ENCODE data around the gene LILRA6. TPM values are rescaled to one million over a fixed set of nuclear protein-coding genes. Genes with fewer than 3 reads are reported as not detected.

The LILRA6 gene
- total RNA-seq, 2 experiments from 2014 or later: 0.60 TPM; not detected in 1

- no peak overlapping the region for H3K4me3 ChIP-seq (ENCODE audit: low read length)
- TF ChIP-seq, protein P1, sequence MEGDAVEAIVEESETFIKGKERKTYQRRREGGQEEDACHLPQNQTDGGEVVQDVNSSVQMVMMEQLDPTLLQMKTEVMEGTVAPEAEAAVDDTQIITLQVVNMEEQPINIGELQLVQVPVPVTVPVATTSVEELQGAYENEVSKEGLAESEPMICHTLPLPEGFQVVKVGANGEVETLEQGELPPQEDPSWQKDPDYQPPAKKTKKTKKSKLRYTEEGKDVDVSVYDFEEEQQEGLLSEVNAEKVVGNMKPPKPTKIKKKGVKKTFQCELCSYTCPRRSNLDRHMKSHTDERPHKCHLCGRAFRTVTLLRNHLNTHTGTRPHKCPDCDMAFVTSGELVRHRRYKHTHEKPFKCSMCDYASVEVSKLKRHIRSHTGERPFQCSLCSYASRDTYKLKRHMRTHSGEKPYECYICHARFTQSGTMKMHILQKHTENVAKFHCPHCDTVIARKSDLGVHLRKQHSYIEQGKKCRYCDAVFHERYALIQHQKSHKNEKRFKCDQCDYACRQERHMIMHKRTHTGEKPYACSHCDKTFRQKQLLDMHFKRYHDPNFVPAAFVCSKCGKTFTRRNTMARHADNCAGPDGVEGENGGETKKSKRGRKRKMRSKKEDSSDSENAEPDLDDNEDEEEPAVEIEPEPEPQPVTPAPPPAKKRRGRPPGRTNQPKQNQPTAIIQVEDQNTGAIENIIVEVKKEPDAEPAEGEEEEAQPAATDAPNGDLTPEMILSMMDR (IDR thresholded peaks at IDR 0.05): no peak
- H3K27me3 ChIP-seq (ENCODE audit: control insufficient read depth in 1 of 2, insufficient read depth in 2 of 2, low read length in 2 of 2): no peaks in the 10 kb centered on the region
- no peaks in the 10 kb centered on the region for H3K9me3 Mint-ChIP-seq
- H3K4me1 ChIP-seq (ENCODE audit: insufficient read depth, low read length): no peaks in the 10 kb centered on the region
- no peaks in the 10 kb centered on the region for H3K36me3 ChIP-seq (ENCODE audit: insufficient read depth, low read length)
- no peaks in the 10 kb centered on the region for H3K27me3 Mint-ChIP-seq
- no peak for ATAC-seq (ENCODE audit: poor library complexity)
- H3K36me3 Mint-ChIP-seq (ENCODE audit: low read depth): no peaks in the 10 kb centered on the region
- no peak for DNase-seq
- intact Hi-C loops (cut with DNase I, micrococcal nuclease): no loop called here
- H3K27ac ChIP-seq (ENCODE audit: low read depth in 1 of 2, low read length in 2 of 2): no peak overlapping the region
- H3K4me3 Mint-ChIP-seq: no peak overlapping the region
- no peak overlapping the region for H3K27ac Mint-ChIP-seq
- CTCF ChIA-PET: no interaction called here
- peaks cover 5% of the 10 kb centered on the region for H3K4me1 Mint-ChIP-seq (ENCODE audit: low read depth)
- no peaks in the 10 kb centered on the region for H3K9me3 ChIP-seq (ENCODE audit: control insufficient read depth in 1 of 2, insufficient read depth in 1 of 2, low read length in 2 of 2)
- POLR2A ChIA-PET: no interaction called here
Measured at GRCh38 chr19:54253331-54254194, 11.0 kb upstream of the LILRA6 start.

DNA sequence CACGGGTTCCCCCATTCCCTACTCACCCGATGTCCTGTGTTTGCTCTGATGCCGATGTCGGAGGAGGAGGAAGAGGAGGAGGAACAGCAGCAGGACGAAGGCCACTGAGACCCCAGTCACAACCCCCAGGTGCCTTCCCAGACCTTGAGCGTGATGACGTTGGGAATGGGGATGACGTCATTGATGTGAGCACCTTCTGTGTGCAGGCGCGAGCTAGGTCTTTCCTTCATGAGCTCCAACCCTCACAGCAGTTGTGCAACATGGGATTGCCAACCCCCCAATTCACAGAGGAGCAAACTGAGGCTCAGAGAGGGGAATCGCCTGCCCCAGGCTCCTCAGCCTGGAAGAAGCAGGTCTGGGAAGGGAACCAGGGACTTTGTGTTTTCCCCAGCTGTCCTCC, 10.3 kb upstream of the LILRA6 start:
- Histone ChIP-seq H3K4me1 (ENCODE audit: insufficient read depth, low read length) (peaks cover 6% of the 10 kb centered on the region), H3K36me3 (ENCODE audit: insufficient read depth, low read length) (no peaks in the 10 kb centered on the region), H3K27ac (ENCODE audit: low read depth in 1 of 2, low read length in 2 of 2) (no peak overlapping the region), H3K4me3 (ENCODE audit: low read length) (no peak overlapping the region), H3K9me3 (ENCODE audit: control insufficient read depth in 1 of 2, insufficient read depth in 1 of 2, low read length in 2 of 2) (no peaks in the 10 kb centered on the region), H3K27me3 (ENCODE audit: control insufficient read depth in 1 of 2, insufficient read depth in 2 of 2, low read length in 2 of 2) (no peaks in the 10 kb centered on the region)
- TF ChIP-seq, protein P1 (IDR thresholded peaks at IDR 0.05): no peak
- Mint-ChIP-seq H3K27ac (no peak overlapping the region), H3K36me3 (ENCODE audit: low read depth) (no peaks in the 10 kb centered on the region), H3K4me1 (ENCODE audit: low read depth) (peaks cover 11% of the 10 kb centered on the region), H3K9me3 (no peaks in the 10 kb centered on the region), H3K27me3 (no peaks in the 10 kb centered on the region), H3K4me3 (no peak overlapping the region)
- intact Hi-C loops (cut with DNase I, micrococcal nuclease): no loop called here
- ChIA-PET POLR2A (no interaction called here), CTCF (no interaction called here)
- no peak for DNase-seq
- ATAC-seq (ENCODE audit: poor library complexity): no peak

DNA sequence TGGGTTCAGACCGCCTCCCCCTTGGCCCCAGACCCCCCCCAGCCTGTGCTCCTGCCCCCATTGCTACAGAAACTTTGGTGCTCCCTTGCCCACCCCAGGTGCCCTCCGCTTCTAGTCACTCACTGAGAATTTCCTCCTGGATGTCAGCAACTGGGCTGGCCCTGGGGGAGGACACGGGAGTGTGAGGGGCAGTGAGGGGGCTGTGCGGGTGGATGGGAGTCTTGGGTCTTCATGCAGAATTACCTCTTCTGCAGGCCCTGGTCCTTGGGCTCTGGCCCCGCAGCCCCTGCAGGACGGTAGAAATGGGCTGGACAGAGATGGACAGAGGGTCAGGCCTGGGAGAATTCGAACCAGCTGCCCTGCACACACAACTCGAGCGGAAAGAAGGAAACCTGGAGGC, 9.7 kb upstream of the LILRA6 start:
- H3K9me3 ChIP-seq (ENCODE audit: control insufficient read depth in 1 of 2, insufficient read depth in 1 of 2, low read length in 2 of 2): no peaks in the 10 kb centered on the region
- no peak overlapping the region for H3K4me3 ChIP-seq (ENCODE audit: low read length)
- intact Hi-C loops (cut with DNase I, micrococcal nuclease): no loop called here
- Mint-ChIP-seq H3K27ac (no peak overlapping the region), H3K9me3 (no peaks in the 10 kb centered on the region), H3K27me3 (no peaks in the 10 kb centered on the region), H3K36me3 (ENCODE audit: low read depth) (no peaks in the 10 kb centered on the region), H3K4me1 (ENCODE audit: low read depth) (peaks cover 15% of the 10 kb centered on the region), H3K4me3 (no peak overlapping the region)
- ATAC-seq (ENCODE audit: poor library complexity) (no peak), DNase-seq (no peak)
- H3K27ac ChIP-seq (ENCODE audit: low read depth in 1 of 2, low read length in 2 of 2): no peak overlapping the region
- TF ChIP-seq, protein P1 (IDR thresholded peaks at IDR 0.05): no peak
- H3K4me1 ChIP-seq (ENCODE audit: insufficient read depth, low read length): peaks cover 12% of the 10 kb centered on the region
- CTCF ChIA-PET: no interaction called here
- no peaks in the 10 kb centered on the region for H3K27me3 ChIP-seq (ENCODE audit: control insufficient read depth in 1 of 2, insufficient read depth in 2 of 2, low read length in 2 of 2)
- H3K36me3 ChIP-seq (ENCODE audit: insufficient read depth, low read length): no peaks in the 10 kb centered on the region
- POLR2A ChIA-PET: no interaction called here

All from CD4-positive, alpha-beta T cell (primary cell).